Ramos (cell line): ENCODE data around the gene TBL1XR1.
"Not testable (repeated sequence)": the region's sequence is repeated elsewhere in the genome, so short reads cannot be mapped to it uniquely, and the experiment has no call there.

Experiments
- in situ Hi-C: fragments of 300-500 bp; cut with MboI; formaldehyde crosslinking; loops from one replicate; pipeline ENCODE4 v1.14.3; 2022; ENCODE audit warnings: low sequenced_read_pairs; ENCODE audit not compliant: unreplicated experiment

TBL1XR1 gene

DNA sequence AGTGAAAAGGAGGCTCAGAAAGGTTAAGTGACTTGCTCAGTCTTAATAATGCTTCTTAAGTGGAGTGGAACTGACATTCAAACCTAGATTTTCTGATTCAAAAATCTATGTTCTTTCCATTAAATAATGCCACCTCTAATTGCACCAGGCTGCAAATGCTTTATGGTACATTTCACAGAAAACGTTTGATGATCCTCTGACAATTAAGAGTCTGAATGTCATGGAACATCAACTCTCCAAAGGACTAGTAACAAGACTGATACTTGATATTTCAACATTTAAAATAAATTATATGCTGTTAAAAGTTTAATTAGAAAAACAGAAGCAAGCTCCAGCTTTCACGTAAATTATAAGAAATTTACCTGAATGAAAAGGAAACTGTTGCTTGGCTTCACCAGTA, 151.5 kb downstream of the TBL1XR1 start:
- in situ Hi-C loops = no loop called here

DNA sequence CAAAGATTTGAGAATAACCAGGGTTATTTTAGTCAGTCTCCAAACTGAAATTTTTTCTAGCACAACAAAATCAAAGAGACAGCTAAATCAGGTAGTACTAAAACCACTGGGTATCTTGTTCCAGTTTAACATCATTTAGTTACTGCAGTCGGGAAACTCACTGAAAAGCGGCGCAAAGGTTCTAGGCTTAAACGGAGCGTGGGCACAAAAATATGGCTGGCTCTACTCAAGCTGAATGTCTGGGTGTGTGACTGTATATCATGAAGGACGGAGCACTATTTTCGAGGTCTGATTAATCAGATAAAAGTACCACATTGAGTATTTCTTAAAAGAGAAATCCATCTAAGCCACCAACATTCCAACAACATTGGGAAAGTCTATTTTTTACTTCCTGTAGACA, 152.1 kb downstream of the TBL1XR1 start:
- in situ Hi-C loops = no loop called here

GRCh38 chr3:177041730-177042551, 155.3 kb downstream of the TBL1XR1 start:
- in situ Hi-C loops = no loop called here

DNA sequence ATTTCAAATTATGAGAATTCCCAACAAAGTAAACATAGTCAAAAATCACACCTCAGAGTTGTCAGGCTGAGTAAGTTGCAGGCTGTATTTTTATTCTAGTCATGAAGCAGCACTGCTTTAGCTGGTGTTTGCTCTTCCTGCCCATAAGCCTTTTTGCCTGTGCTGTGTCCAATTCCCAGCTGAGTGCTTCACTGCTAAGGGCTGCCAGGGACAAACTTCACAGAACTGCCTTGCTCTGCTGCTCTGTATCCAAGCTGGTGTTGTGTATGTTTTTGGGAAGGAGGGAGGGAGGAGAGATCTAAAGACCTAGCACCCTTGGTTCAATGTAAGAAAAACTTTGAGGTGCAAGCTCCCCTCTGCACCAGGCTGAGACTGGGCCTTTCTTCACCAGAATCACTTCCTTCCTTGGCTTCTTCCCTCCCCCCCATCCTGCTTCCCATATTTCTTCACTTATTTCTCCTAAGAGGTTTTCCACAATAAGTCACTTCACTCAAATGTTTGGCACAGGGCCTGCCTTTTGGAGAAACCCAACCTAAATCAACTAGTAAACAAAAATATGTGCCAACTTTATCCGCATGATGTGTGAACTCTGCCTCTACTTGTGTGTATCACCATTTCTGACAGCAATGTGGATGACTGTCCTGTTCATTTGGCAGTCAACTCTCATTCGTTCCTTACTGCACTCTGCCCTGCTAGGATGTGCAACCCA, 156.1 kb downstream of the TBL1XR1 start:
- in situ Hi-C loops = no loop called here

DNA sequence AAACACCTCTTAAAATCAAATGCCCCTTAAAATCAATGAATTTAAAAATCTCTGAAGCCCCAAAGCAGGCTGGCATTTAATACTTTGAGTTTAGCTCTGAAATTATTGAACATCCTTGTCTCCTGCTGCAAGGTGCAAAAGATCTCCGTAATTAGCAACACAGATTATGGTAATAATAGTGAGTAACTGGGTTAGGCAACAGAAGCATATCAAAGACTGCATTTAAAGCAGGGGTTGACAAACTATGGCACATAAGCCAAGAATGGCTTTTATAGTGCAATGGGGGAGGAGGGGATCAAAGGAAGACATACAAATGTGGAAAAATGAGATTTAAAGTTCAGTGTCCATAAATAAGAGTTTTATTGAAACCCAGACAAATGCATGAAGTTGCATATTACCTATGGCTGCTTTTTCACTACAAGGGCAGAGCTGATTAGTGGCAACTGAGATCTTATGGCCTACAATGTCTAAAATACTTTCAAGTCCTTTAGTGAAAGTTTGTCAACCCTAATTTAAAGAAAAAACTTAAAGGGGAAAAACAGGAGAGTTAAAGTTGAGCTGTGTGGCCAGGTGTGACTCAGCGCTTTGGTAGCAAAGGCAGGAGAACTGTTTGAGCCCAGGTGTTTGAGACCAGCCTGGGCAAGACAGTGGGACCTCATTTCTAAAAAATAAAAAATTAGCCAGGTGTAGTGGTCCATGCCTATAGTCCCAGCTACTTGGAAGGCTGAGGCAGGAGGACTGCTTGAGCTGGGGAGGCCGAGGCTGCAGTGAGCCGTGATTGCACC, 157.6 kb downstream of the TBL1XR1 start:
- in situ Hi-C loops = no loop called here

DNA sequence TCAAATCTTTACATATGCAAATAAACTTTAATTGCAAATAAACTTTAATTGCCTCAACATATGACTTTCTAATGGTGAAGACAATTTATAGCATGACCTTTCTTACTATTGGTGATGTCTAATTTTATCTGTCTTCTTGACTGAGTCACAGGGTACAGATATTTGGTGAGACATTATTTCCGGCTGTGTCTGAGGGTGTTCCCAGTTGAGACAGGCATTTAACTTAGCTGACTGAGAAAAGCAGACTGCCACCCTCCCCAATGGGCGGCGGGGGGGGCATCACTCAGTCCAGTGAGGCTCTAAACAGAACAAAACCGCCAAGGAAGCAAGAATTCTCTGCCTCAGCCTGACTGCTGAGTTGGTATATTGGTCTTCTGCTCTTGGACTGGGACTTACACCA, 160.0 kb downstream of the TBL1XR1 start:
- in situ Hi-C loops = no loop called here

DNA sequence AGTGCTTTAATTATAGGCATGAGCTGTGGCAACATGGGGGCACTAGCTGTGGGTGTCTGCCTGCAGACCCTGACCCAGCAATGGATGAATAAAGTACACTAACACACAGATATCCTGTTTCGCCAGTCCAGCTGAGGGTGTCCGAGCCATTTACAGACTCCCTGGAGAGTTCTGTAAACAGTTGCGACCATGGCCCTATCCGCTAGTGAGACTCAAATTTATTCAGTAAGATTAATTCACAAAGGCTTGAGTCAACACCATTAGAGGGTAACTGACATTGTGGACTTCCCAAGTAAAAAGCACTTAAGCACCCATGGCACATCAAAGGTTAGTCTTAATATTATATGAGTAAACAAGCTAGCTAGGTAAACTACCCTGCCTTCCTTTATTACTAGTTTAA, 161.6 kb downstream of the TBL1XR1 start:
- in situ Hi-C loops = no loop called here

DNA sequence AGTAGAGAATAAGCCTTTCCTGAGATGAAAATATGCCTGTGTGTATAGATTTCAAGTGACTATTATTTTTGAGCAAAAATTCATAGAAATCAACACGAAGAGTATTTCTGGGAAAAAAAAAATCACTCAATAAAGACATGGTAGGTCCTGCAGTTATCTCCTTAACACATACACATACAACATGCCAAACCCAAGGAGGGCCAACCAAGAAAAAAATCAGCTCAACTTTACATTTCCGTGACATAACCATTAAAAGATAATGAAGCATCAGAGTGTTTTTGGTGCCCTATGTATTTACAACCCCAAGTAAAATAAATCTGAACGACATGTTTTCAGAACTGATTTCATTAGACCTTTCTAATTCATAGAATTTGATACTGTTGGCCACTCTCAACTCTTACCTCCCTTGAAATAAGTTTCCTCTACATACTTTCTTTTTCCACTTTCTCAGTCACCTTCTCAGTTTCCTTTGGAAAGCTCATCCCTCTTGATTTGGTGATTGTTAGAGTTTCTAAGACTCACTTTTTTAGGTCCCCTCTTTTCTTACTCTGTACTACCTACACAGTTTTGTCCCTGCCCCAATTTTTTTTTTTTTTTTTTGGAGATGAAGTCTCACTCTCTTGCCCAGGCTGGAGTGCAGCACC, 162.3 kb downstream of the TBL1XR1 start:
- in situ Hi-C loops = no loop called here

DNA sequence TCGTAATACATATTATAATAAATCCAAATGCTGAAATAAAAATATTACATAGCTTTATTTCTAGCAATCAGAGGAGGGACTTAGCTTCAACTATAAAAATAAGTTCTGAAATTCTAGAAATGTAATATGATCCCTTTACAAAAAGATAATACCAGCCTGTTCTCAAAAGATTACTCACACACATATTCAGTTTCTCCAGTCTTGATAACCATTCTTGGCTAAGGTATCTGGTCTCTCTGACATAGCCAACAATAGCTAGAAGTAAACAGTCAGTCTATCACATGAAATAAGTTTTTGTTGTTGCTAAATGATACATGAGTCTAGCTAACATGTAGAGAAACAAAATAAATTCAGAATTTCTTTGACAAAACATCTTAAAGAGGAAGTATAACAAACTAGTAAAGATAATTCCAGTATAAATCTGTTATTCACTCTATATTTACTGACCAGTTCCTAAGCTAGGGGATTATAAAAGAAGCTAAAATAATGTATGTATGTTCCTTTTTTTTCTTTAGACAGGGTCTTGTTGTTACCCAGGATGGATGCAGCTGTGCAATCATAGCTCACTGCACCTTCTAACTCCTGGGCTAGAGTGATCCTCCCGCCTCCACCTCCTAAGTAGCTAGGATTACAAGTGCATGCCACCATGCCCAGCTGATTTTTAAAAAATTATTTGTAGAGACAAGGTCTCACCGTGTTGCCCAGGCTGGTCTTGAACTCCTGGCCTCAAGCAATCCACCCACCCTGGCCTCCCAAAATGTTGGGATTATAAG, 170.6 kb downstream of the TBL1XR1 start:
- in situ Hi-C loops = no loop called here

DNA sequence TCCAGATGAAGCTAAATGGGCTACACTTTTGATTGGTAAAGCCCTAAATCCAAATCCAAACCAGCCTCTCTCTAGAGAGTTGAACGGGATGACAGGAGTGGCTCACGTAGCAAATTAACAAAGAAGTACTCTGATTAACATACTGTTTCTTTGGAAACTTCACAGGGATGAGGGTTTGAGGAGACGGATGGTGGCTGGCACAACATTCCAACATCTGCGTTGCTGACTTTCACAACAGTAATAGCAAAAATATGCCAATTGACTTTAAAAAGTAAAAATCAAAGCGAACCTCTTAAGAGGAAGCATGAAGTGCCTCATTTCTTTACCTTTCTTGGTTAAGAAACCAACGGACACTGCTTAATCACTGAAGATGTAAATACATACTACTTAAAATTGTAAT, 181.4 kb downstream of the TBL1XR1 start:
- in situ Hi-C loops = no loop called here

DNA sequence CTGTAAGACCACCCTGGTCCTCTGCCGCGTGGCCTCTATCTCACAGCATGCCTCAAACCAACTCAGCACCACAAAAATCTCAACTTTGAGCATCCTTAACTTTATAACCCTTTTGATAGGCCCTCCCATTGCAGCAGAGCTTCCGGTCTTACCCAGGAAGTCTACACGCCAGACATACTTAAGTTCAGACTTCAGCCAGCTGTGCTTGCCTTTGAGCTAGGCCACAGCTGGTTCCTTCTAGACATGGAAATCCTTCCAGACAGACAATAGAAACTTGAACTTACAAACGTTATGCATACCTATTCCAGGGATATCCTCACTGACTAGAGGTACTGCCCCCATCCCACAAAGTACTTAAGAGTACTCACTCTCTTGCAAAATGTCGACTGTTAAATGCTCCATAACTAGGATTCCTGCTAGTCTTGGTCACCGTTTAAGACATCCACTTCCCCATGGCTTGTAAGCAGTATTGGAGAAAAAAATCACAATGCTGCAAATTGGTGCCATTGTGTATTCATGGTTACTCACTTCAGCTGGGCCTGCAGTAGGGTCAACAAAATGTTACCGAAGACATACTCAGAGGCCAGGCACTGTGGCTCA, 183.5 kb downstream of the TBL1XR1 start:
- in situ Hi-C loops = no loop called here

GRCh38 chr3:177005718-177006405, 191.4 kb downstream of the TBL1XR1 start:
- in situ Hi-C loops = no loop called here

- in situ Hi-C loops = not testable (repeated sequence)
Measured at GRCh38 chr3:177000159-177000558, 197.1 kb downstream of the TBL1XR1 start.

DNA sequence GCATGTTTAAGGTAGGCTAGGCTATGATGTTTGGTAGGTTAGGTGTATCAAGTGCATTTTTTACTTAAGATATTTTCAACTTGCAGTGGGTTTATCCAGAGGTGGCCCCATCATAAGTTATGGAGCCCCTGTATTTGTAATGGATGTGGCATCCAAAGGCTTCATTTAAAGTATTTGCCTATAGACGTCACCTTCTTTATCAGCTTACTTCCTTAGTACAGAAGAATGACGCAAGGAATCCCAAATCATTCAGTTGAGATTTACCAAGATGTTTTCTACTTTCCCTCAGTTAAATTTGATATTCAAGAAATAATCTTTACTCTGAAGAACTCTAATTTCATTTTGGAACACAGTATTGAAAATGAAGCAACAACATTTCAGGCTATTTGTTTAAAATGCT, 201.3 kb downstream of the TBL1XR1 start:
- in situ Hi-C loops = no loop called here

DNA sequence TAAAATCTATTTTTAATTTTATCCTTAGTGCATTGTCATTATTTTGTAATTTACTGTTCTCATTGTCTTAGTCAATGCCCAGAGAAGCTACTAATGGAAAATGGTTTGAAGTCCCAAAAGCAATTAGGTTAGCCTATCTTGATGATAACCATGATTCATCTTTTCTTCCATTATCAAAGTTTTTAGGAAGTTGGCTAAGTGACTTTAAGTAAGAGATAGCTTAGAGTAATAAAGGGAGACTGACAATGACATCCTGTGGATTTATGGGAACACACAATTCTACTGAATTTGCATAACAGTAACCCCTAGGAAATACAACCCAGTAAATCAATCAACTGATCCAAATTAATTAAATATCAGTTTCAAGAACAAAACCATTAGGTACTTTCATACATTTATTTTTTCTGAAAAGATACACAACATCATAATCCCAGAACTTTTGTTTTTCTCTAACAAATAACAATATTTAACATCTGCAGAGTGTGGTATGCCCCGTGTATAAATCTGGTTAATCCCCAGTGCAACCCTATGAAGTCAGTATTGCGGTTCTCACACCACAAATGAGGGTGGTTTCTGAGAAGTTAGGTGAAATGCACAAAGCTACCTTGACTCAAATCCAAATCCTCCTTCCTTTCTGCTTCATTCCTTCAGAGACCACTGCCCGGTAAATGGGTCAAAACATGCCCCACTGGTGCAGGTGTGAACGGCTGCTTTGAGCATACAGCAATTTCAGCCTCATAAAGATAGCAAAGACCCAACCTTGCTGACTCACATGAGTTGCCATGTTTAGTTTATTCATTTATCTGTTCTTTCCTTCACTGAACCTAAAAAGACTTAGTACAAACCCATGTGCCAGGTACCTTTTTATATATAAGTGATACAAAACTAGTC, 202.1 kb downstream of the TBL1XR1 start:
- in situ Hi-C loops = no loop called here

- in situ Hi-C loops = no loop called here
Measured at GRCh38 chr3:176994393-176994792, 202.9 kb downstream of the TBL1XR1 start.

GRCh38 chr3:176992978-176993377, 204.3 kb downstream of the TBL1XR1 start:
- in situ Hi-C loops = no loop called here

- in situ Hi-C loops = no loop called here
Measured at GRCh38 chr3:176992565-176992964, 204.7 kb downstream of the TBL1XR1 start.
